MCF 10A (cell line): ENCODE results near the gene NSL1. TPM values are rescaled to one million over a fixed set of nuclear protein-coding genes. Genes with fewer than 3 reads are reported as not detected.
"Not testable (repeated sequence)": the region's sequence is repeated elsewhere in the genome, so short reads cannot be mapped to it uniquely, and the experiment has no call there.

Experiments
- BruUV-seq: library from RNA; stranded (reverse); fragments of 400-500 nt; replicated peaks from 2 replicates; lab custom pipeline; 2021; lab: Mats Ljungman, UMichigan
- CTCF ChIA-PET: fragments of 300-600 bp; sonication (Branson Sonifier 250); formaldehyde crosslinking; extraction: SDS; loops from one replicate; lab custom pipeline; 2021; ENCODE audit warnings: antibody characterized with exemption, inconsistent platforms; lab: Yijun Ruan, JAX
- POLR2A ChIA-PET: fragments of 300-600, 350-650 bp; sonication (Branson Sonifier 250); formaldehyde crosslinking; extraction: SDS; loops from one replicate; lab custom pipeline; 2020; ENCODE audit warnings: antibody characterized with exemption, inconsistent platforms; lab: Yijun Ruan, JAX
- DNase-seq: peaks from one replicate; pipeline ENCODE4 v3.0.0-alpha.2; 2018; ENCODE audit not compliant: unreplicated experiment
- H3K27ac Mint-ChIP-seq: one replicate; pipeline ENCODE4 v1.8.0; 2022; ENCODE audit warnings: mild to moderate bottlenecking, low read depth, mixed read lengths; ENCODE audit not compliant: unreplicated experiment
- H3K27me3 Mint-ChIP-seq: one replicate; pipeline ENCODE4 v1.8.0; 2022; ENCODE audit warnings: mixed read lengths; ENCODE audit not compliant: insufficient read depth, unreplicated experiment
- H3K36me3 Mint-ChIP-seq: one replicate; pipeline ENCODE4 v1.8.0; 2022; ENCODE audit warnings: mild to moderate bottlenecking, moderate library complexity, mixed read lengths; ENCODE audit not compliant: insufficient read depth, unreplicated experiment
- H3K4me1 Mint-ChIP-seq: one replicate; pipeline ENCODE4 v1.8.0; 2022; ENCODE audit warnings: mixed read lengths; ENCODE audit not compliant: insufficient read depth, unreplicated experiment
- H3K4me3 Mint-ChIP-seq: one replicate; pipeline ENCODE4 v1.8.0; 2022; ENCODE audit warnings: mild to moderate bottlenecking, moderate library complexity, mixed read lengths; ENCODE audit not compliant: unreplicated experiment
- H3K9me3 Mint-ChIP-seq: one replicate; pipeline ENCODE4 v1.8.0; 2022; ENCODE audit warnings: mixed read lengths; ENCODE audit not compliant: unreplicated experiment
- CTCF ChIP-seq: fragments of 200-600 bp; IDR thresholded peaks from one replicate; pipeline ENCODE4 v1.8.0; 2022; ENCODE audit warnings: antibody characterized with exemption, mild to moderate bottlenecking; ENCODE audit not compliant: unreplicated experiment
- intact Hi-C: fragments of 100-400 bp; cut with micrococcal nuclease; formaldehyde crosslinking; loops from 2 replicates; pipeline ENCODE4 v1.14.1; 2022
- total RNA-seq: library from RNA; stranded (reverse); gene quantifications from 2 replicates; pipeline ENCODE4 v1.2.3, GENCODE V29; 2022

NSL1 gene
- total RNA-seq, 1 experiment from 2014 or later = 39.7 TPM

DNA sequence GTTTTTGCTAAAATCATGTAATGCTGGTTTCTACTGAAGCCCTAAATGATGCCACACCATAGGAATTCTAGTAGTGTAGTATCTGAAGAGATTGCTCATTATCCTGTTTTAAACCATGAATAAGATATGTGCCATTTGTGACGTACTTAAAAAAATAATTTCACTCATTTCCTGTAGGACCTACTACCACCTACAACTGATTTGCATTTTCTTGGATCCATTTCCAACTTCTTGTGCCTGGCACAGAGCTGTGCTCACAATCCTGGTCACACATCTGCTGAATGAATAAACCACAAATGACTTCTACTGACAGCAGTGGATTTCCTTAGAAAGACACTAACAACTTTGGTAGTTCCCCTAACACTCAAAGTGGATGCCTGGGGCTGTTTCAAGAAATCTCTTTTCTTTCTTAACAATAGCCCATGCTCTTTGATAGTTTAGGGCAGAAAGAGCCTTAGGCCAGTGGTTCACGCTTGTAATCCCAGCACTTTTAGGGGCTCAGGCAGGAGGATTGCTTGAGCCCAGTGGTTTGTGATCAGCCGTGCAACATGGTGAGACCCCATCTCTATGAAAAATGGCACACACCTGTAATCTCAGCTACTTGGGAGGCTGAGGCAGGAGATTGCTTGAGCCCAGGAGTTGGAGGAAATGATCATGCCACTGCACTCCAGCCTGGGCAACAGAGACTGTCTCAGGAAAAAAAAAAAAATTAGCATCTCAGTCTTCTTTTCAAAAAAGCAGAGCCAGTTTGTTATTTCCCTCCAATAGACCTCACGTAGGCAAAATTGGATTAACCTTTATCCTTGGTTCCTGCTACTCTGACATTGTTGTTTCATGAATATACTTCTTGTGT, 78.9 kb downstream of the NSL1 start:
- Mint-ChIP-seq H3K27me3 (peaks cover 26% of the 10 kb centered on the region), H3K4me1 (no peaks in the 10 kb centered on the region), H3K36me3 (no peaks in the 10 kb centered on the region), H3K4me3 (no peak overlapping the region), H3K27ac (no peak overlapping the region), H3K9me3 (no peaks in the 10 kb centered on the region)
- POLR2A ChIA-PET = interaction anchor here (0.7 kb wide), 1 partner anchor 29 kb away, joined by 3 read pairs; no protein-coding TSS in a partner anchor
- CTCF ChIA-PET = interaction anchor here (0.6 kb wide), 1 partner anchor 15 kb away, joined by 5 read pairs; no protein-coding TSS in a partner anchor
- BruUV-seq = no TSS peak
- intact Hi-C loops = no loop called here
- TF ChIP-seq CTCF = no peak
- no peak for DNase-seq

- H3K36me3 Mint-ChIP-seq, H3K4me1 Mint-ChIP-seq, H3K4me3 Mint-ChIP-seq, POLR2A ChIA-PET, H3K27ac Mint-ChIP-seq, intact Hi-C loops, H3K9me3 Mint-ChIP-seq, BruUV-seq, DNase-seq: not testable (repeated sequence)
- H3K27me3 Mint-ChIP-seq = peaks cover 18% of the 10 kb centered on the region
- CTCF ChIA-PET = interaction anchor here (0.7 to 1.7 kb wide), 2 partner anchors 19 to 235 kb away, joined by 3 to 4 read pairs; no protein-coding TSS in a partner anchor
Measured at GRCh38 chr1:212711974-212712373, 79.6 kb downstream of the NSL1 start.

DNA sequence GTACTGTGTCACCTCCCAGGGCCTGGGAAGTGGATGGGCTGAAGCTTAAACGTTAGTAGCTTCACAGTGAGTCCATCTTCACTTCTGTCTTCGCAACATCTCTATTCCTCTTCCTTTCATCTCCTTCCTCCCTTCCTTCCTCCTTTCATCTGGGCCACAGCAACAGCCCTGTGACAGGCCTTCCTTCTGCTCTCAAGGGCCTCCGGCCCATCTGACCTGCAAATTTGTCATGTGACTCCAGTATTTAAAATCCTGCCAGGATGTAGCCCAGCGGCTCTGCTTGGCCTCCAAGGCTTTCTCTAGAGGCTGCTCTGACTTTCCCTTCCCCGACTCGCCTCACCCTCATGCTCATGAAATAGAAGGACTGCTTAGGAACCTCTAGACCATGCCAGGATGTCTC, 81.0 kb downstream of the NSL1 start:
- no TSS peak for BruUV-seq
- H3K4me1 Mint-ChIP-seq = no peaks in the 10 kb centered on the region
- H3K4me3 Mint-ChIP-seq = no peak overlapping the region
- no peak for DNase-seq
- intact Hi-C loops = no loop called here
- H3K36me3 Mint-ChIP-seq = no peaks in the 10 kb centered on the region
- H3K27ac Mint-ChIP-seq = no peak overlapping the region
- H3K27me3 Mint-ChIP-seq = peaks cover 4% of the 10 kb centered on the region
- CTCF ChIA-PET = interaction anchor here (0.6 to 1.7 kb wide), 5 partner anchors 13 to 1002 kb away, joined by 3 to 6 read pairs (median 4); no protein-coding TSS in a partner anchor
- no peaks in the 10 kb centered on the region for H3K9me3 Mint-ChIP-seq
- no peak for TF ChIP-seq CTCF
- POLR2A ChIA-PET = interaction anchor here (0.6 kb wide), 2 partner anchors 39 to 195 kb away, joined by 3 read pairs; no protein-coding TSS in a partner anchor

- Mint-ChIP-seq H3K36me3 (no peaks in the 10 kb centered on the region), H3K9me3 (no peaks in the 10 kb centered on the region), H3K27me3 (peaks cover 13% of the 10 kb centered on the region), H3K4me3 (no peak overlapping the region), H3K27ac (no peak overlapping the region), H3K4me1 (peaks cover 5% of the 10 kb centered on the region)
- no peak for TF ChIP-seq CTCF
- no TSS peak for BruUV-seq
- no peak for DNase-seq
- POLR2A ChIA-PET = interaction anchor here (0.7 to 1.5 kb wide), 5 partner anchors 17 to 272 kb away, joined by 3 to 4 read pairs (median 4); no protein-coding TSS in a partner anchor
- CTCF ChIA-PET = interaction anchor here (0.7 to 1.7 kb wide), 2 partner anchors 37 to 227 kb away, joined by 3 to 6 read pairs; no protein-coding TSS in a partner anchor
- intact Hi-C loops = no loop called here
Measured at GRCh38 chr1:212703991-212704564, 87.5 kb downstream of the NSL1 start.
